Activated CD4-positive, alpha-beta T cell treated with anti-CD3 and anti-CD28 coated beads for 24 hours (primary cell): ENCODE measurements around the gene NEK9.
"Not testable (repeated sequence)": the region's sequence is repeated elsewhere in the genome, so short reads cannot be mapped to it uniquely, and the experiment has no call there.

ENCODE experiments used
- DNase-seq, 2 donors: peaks; one replicate each; pipeline ENCODE4 v3.0.0-alpha.2; 2020; ENCODE audit warnings: low read depth in 2 of 2

The NEK9 gene

GRCh38 chr14:75144944-75145343 lies 18.1 kb upstream of the NEK9 start:
- DNase-seq: no peak

GRCh38 chr14:75143761-75144527 lies 17.1 kb upstream of the NEK9 start:
- DNase-seq: no peak

GRCh38 chr14:75142494-75142893 lies 15.6 kb upstream of the NEK9 start:
- no peak for DNase-seq

- DNase-seq: no peak
Measured at GRCh38 chr14:75141967-75142366, 15.1 kb upstream of the NEK9 start.

- DNase-seq: no peak
Measured at GRCh38 chr14:75141062-75141461, 14.2 kb upstream of the NEK9 start.

- no peak for DNase-seq
Measured at GRCh38 chr14:75140620-75141019, 13.8 kb upstream of the NEK9 start.

- no peak for DNase-seq
Measured at GRCh38 chr14:75139185-75139584, 12.3 kb upstream of the NEK9 start.

- no peak for DNase-seq
Measured at GRCh38 chr14:75138492-75138891, 11.6 kb upstream of the NEK9 start.

GRCh38 chr14:75134644-75135043 lies 7.8 kb upstream of the NEK9 start:
- DNase-seq: no peak

- DNase-seq: no peak
Measured at GRCh38 chr14:75133597-75133996, 6.7 kb upstream of the NEK9 start.

- DNase-seq: peak in 1 of 2 donors; percentile 49
Measured at GRCh38 chr14:75132382-75133086, 5.7 kb upstream of the NEK9 start.

GRCh38 chr14:75128596-75128990 lies 1.7 kb upstream of the NEK9 start:
- no peak for DNase-seq

GRCh38 chr14:75127903-75128595 lies 1.2 kb upstream of the NEK9 start:
- no peak for DNase-seq

GRCh38 chr14:75127474-75127820 lies 599 bp upstream of the NEK9 start:
- DNase-seq: not testable (repeated sequence)

- no peak for DNase-seq
Measured at GRCh38 chr14:75126121-75126544, 715 bp downstream of the NEK9 start.

GRCh38 chr14:75125617-75126016 lies 1.2 kb downstream of the NEK9 start:
- DNase-seq: no peak

GRCh38 chr14:75123991-75124390 lies 2.9 kb downstream of the NEK9 start:
- peak in 1 of 2 donors; percentile 16 for DNase-seq

GRCh38 chr14:75121552-75121951 lies 5.3 kb downstream of the NEK9 start:
- DNase-seq: no peak

- no peak for DNase-seq
Measured at GRCh38 chr14:75120541-75121291, 6.1 kb downstream of the NEK9 start.

- no peak for DNase-seq
Measured at GRCh38 chr14:75119056-75119455, 7.8 kb downstream of the NEK9 start.

- no peak for DNase-seq
Measured at GRCh38 chr14:75113932-75114539, 12.8 kb downstream of the NEK9 start.

- DNase-seq: no peak
Measured at GRCh38 chr14:75109877-75110276, 17.0 kb downstream of the NEK9 start.
